Stimulated activated CD4-positive, alpha-beta T cell treated with anti-CD3 and anti-CD28 coated beads, Interleukin-12 subunit alpha, Interleukin-12 subunit beta, amount 100 ng/mL, for 24 hours (primary cell): ENCODE data around the gene TTR.

ENCODE experiments used
- DNase-seq, 2 experiments: peaks; one replicate each; pipeline ENCODE4 v3.0.0-alpha.2; 2020; ENCODE audit warnings: low read depth in 2 of 2

TTR gene

DNA sequence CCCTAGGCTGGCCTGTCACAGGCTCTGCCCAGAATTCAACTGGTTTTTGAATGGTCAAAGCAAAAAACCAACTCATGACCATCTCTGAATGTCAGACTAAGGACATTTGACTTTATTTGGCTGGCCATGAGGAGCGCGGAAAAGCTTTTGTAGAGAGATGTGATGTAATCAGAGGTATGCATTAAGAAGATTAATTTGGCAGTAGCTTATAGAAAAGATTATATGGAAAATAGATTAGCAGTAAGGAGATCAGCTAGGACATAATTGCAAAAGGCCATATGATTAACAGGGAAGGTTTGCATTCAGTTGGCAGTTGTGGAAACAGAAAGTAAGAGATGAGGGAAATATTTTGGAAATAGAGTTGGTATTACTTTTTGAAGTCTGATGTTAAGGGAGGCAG lies 12.3 kb upstream of the TTR start:
- no peak for DNase-seq

DNA sequence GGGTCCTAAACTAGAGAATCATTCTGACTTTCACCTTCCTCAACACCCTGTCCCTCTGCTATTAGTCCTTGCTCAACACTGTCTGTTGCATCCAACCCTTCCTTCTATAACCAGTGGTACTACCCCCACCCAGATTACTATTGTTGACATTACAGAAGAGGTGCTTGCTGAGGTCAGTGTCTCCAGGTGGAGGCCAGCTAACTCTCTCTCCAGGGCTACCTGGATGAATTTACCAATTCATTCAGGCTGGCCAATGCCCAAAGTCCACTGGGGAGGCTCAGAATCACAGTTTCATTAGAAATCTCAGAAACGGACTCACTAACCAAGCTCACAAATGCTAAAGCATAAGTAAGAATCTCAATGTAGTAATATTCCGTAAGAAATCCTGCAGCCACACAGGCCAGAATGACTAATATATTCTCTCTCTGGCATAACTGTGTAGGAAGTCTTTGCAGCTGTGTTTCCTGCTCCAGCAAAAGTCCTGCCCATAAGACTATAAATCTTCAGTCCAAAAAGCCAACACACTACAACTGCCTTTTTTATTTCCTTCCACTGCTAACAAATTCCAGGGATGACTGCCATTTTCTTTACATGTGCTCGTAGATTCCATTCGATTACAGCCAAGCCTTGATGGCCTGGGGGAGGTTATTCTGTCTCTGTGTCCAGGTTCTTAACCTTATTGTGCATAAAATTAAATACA lies 10.0 kb upstream of the TTR start:
- no peak for DNase-seq

DNA sequence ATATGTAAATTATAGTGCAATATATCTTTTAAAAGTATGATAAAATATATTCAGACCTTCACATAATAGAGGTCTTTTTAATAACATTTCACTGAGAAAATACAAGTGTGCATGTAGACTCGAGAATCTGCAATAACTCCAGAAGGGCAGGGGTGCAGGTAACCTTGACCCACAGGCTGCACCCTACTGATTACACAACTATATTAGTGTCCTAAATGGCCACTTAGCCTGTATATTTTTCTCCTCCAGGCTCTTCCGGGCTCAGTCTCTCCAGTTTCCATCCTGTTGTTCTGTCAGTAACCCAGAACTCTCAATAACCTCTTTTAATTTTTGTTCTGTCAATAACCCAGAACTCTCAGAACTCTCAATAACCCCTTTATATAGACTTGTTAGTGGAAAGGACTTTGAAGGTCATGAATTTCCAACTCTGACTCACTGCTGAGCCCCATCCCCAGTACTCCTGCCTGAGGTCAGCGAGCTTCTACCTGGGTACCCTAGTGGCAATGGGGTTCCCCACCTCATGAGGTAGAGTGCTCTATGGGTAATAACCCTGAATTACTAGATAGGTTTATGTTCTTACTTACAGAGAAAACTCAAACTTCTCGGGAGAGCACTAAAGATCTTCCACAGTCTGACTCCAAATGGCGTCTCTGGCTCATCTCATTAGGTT lies 8.4 kb upstream of the TTR start:
- no peak for DNase-seq

DNA sequence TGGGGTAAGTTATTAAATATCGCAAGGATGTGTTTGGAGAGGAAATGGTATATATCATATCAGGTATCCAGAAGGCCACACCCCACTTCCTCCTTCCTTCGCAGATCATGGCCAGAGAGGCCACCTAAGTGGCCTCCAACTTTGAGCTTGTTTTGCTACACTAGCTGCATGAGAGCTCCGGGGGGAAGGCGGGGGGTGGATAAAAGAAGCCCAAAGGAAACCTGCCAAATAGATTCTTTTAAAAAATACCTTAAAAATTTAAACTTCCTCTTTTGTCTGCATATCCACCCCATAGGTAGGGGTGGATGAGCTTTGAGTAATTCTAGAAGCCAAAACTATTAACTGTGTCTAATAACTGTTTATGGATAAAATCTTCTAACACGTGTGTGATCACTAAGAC lies 5.7 kb upstream of the TTR start:
- no peak for DNase-seq

DNA sequence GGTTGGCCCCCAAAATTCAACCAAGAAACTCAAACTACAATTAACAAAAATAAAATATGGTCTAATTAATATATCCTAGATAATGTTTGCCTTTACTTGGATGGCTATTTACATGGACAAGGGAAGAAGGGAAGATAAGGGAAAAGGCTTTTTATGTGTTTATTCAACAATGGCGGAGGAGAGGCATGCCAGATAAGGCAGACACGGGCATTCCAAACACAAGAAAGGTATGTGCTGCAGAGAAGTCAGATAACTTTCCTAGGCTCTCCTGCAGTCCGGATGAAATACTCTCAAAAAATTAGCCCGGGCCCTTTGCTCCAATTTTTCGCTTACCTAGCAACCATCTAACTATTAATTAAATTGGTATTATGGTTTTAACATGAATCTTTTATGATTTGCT lies 5.1 kb upstream of the TTR start:
- DNase-seq: no peak

DNA sequence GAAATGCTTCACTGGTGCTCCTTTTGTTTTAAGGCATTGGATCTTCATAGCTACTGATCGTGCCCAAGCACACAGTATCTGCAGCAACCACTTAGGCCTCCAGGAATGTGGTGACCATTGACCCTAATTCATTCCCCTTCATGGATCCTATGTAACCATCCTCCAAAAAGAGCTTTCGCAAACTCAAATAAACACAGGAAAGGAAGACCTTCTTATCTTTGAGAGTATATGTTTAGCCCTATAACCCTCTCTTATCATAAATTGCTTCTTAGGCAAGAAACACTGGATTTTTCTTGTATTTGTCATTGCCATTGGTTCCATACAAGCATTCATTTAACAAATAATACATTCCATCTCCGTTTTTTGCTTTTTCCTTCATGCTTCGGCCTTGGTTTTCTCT lies 4.1 kb upstream of the TTR start:
- no peak for DNase-seq

DNA sequence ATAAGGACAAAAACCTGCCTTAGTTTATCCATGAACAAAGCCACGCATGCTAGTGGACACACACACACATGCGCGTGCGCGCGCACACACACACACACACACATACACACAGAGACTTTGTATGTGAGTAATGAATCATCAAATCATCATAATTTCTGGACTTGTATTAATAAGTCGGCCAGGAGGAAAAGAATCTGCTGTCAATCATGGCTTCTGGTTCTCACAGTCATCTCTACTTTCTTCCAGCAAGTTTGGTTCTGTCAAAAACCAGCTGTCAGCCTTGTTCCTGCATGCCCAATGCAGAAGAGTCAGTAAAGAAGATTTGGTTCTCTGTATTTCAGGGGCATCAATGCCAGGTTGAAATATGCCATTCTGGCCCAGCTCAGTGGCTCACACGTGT lies 1.1 kb upstream of the TTR start:
- DNase-seq: no peak

DNA sequence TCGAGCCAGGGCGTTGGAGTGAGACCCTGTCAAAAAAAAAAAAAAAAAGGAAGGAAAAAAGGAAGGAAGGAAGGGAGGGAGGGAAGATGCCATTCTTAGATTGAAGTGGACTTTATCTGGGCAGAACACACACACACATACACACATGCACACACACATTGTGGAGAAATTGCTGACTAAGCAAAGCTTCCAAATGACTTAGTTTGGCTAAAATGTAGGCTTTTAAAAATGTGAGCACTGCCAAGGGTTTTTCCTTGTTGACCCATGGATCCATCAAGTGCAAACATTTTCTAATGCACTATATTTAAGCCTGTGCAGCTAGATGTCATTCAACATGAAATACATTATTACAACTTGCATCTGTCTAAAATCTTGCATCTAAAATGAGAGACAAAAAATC lies 564 bp upstream of the TTR start:
- DNase-seq: no peak

DNA sequence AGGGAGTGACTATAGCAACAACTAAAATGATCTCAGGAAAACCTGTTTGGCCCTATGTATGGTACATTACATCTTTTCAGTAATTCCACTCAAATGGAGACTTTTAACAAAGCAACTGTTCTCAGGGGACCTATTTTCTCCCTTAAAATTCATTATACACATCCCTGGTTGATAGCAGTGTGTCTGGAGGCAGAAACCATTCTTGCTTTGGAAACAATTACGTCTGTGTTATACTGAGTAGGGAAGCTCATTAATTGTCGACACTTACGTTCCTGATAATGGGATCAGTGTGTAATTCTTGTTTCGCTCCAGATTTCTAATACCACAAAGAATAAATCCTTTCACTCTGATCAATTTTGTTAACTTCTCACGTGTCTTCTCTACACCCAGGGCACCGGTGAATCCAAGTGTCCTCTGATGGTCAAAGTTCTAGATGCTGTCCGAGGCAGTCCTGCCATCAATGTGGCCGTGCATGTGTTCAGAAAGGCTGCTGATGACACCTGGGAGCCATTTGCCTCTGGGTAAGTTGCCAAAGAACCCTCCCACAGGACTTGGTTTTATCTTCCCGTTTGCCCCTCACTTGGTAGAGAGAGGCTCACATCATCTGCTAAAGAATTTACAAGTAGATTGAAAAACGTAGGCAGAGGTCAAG lies 955 bp downstream of the TTR start:
- DNase-seq: no peak

DNA sequence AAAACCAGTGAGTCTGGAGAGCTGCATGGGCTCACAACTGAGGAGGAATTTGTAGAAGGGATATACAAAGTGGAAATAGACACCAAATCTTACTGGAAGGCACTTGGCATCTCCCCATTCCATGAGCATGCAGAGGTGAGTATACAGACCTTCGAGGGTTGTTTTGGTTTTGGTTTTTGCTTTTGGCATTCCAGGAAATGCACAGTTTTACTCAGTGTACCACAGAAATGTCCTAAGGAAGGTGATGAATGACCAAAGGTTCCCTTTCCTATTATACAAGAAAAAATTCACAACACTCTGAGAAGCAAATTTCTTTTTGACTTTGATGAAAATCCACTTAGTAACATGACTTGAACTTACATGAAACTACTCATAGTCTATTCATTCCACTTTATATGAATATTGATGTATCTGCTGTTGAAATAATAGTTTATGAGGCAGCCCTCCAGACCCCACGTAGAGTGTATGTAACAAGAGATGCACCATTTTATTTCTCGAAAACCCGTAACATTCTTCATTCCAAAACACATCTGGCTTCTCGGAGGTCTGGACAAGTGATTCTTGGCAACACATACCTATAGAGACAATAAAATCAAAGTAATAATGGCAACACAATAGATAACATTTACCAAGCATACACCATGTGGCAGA lies 3.6 kb downstream of the TTR start:
- no peak for DNase-seq

DNA sequence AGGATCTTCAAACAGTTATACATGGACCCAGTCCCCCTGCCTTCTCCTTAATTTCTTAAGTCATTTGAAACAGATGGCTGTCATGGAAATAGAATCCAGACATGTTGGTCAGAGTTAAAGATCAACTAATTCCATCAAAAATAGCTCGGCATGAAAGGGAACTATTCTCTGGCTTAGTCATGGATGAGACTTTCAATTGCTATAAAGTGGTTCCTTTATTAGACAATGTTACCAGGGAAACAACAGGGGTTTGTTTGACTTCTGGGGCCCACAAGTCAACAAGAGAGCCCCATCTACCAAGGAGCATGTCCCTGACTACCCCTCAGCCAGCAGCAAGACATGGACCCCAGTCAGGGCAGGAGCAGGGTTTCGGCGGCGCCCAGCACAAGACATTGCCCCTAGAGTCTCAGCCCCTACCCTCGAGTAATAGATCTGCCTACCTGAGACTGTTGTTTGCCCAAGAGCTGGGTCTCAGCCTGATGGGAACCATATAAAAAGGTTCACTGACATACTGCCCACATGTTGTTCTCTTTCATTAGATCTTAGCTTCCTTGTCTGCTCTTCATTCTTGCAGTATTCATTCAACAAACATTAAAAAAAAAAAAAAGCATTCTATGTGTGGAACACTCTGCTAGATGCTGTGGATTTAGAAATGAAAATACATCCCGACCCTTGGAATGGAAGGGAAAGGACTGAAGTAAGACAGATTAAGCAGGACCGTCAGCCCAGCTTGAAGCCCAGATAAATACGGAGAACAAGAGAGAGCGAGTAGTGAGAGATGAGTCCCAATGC lies 4.6 kb downstream of the TTR start:
- no peak for DNase-seq

DNA sequence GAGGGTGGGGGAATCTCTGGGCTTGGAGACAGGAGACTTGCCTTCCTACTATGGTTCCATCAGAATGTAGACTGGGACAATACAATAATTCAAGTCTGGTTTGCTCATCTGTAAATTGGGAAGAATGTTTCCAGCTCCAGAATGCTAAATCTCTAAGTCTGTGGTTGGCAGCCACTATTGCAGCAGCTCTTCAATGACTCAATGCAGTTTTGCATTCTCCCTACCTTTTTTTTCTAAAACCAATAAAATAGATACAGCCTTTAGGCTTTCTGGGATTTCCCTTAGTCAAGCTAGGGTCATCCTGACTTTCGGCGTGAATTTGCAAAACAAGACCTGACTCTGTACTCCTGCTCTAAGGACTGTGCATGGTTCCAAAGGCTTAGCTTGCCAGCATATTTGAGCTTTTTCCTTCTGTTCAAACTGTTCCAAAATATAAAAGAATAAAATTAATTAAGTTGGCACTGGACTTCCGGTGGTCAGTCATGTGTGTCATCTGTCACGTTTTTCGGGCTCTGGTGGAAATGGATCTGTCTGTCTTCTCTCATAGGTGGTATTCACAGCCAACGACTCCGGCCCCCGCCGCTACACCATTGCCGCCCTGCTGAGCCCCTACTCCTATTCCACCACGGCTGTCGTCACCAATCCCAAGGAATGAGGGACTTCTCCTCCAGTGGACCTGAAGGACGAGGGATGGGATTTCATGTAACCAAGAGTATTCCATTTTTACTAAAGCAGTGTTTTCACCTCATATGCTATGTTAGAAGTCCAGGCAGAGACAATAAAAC lies 6.5 kb downstream of the TTR start:
- DNase-seq: no peak

DNA sequence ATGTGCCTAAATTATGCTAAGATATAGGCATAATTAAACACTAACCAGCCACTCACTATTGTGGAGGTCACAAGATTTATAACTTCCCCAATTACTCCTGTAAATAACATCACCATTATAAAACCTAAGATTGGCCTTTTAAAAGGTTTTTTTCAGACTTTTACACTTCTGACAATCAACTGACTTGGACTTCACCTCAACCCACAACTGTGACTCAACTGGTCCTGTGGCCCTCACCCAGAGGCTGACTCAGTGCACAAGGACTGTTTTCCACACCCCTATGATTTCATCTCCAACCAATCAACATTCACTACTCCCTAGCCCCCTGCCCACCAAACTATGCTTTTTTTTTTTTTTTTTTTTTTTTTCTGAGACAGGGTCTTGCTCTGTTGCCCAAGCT lies 11.6 kb downstream of the TTR start:
- no peak for DNase-seq

DNA sequence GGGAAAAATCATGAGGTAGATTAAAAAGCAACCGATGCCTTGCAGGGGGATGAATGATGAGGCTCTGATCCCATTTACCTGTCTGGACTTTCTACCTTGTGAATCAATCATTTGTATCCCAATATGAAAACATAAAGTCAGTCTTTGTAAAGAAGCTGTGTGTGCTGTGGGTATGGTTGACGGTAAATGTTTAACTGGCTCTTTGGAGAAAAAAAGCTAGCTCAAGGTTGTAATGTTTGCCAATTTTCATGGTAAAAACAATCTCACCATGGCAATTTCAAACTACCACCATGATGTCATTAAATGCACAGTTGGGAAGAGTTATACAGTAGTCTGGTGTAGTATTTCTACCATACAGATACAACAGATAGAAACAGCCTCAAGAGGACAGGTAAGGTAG lies 14.6 kb downstream of the TTR start:
- DNase-seq: no peak

DNA sequence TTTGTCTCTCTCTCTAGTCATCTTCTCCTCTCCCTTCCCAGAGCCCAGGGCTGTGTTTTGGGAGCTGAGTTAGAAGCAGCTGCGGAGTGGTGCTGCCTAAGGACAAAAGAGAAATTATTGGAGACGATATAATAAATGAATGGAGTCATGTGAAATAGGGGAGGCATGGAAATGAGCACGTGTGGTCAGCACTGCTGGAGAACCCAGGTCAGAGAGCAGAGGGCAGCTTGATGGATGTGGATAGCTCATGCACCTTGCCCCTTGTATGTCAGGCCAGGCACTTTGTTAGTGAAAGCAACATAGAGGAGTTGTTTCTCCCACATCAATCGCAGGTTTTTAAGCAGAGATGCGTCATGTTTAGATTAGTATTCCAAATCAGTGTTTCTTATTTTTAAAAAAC lies 15.7 kb downstream of the TTR start:
- no peak for DNase-seq

DNA sequence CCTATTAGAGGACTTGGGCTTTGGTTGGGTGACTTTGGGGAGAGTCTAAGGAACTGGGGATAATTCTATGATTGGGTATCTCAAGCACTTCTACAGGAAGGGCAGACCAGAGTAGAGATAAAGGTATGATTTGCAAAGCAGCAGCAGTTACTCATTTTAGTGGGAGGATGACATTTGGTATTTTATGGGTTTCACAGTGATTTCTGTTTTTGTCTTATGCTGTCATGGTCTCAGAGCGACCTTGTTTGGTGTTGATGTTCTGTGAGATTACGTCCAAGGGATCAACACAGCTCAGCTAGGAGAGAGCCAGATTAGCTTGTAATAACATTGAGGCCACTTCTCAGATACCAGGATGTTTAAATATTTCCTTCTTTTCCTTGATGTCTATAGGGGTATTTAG lies 18.2 kb downstream of the TTR start:
- no peak for DNase-seq

DNA sequence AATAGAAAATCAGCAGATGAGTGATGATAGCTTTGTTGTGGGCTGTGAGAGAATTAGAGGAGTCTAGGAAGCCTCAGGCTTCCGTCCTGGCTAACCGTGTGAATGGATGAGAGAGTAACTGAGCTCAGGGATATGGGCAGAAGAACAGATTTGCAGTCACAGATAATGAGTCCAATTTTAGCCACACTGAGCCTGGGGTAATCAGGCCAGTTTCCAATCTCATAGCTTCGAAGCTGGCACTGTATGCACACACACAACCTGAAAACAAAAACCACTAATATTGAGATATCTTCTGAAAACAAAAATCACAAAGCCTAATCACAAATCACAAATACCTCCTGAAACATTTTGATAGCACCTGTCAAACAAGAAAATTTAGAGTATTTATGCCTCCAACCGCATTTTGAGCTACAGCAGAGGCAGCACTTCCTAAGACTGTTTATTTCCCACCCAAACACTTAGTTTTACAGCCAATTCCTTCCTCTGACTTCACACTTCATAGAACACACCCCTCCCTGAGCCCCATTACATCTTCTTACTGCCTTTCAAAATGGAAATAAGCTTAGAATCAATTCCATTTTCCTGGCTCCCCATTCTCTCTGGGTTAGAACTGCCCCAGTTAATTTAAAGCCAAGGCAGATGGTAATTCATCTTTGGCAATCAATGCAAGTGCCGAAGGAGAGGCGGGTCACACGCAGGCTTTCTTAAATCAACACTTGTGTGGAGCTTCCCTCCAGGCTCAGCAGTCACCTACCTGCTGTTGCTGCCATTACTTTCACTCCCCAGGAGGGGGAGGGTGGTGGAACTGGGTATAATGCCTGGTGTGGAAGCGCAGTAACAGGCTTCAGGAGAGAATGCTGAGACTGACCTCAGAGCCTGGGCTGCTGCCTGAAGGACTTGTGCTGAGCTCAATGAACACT lies 18.9 kb downstream of the TTR start:
- no peak for DNase-seq

DNA sequence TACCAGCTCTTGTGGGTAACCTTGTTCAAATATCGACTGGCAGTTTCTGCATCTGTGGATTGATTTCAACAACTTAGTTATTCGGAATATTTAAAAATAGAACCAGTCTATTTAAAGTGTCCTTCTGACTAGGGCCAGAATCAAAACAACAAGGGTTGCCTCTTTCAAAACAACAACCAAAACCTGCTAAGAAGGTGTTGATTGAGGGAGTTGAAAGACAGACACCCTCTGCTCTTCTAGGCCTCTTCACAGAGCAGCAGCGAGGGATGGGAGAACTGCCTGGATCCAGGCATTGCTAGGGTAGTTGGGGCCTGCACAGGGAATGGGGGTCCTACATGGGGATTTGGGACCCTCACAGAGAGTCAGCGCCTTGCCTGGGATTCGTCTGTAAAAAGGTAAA lies 19.8 kb downstream of the TTR start:
- DNase-seq: no peak

DNA sequence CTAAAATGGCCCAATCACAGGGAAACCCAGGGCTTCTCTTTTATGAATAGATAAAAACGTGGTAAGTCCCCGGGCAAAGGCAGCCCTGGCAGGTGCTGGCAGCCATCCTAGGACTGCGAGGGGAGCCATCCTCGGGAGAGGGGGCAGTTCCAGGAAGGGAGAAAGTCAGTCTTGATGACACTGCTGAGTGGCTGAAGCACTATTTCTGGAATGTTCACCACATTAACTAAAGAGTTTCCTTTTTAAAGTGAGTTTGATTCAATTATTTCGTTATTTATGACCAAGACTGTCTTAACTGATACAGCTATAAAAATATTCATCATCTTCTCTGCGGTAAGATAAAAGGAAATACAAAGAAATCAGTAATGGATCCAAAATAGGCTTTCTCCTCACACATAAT lies 20.4 kb downstream of the TTR start:
- no peak for DNase-seq

DNA sequence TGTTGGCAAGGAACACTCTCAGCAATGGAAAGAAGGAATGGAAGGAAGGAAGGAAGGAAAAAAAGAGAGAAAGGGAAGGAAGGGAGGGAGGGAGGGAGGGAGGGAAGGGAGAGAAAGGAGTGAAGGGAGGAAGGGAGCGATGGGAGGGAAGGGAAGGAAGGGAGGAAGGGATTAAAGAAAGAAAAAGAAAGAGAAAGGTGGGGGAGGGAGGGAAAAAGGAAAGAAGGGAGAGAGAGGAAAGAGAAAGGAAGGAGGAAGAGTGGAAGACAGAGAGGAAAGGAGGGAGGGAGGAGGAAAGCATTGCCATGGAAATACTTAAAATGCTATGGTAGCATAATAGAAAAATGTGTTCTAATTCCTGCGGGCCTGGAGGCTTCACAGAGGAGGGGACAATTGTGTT lies 22.4 kb downstream of the TTR start:
- DNase-seq: no peak
